AG04450 (cell line): ENCODE measurements around the gene ADAT2. TPM values are rescaled to one million over a fixed set of nuclear protein-coding genes. Genes with fewer than 3 reads are reported as not detected.

Experiments used
- CTCF ChIA-PET: fragments of 300-600, 350-600 bp; formaldehyde crosslinking; extraction: SDS; loops from one replicate; lab custom pipeline; 2022; ENCODE audit warnings: antibody characterized with exemption, inconsistent platforms; lab: Charles Lee
- POLR2A ChIA-PET: fragments of 350-600 bp; formaldehyde crosslinking; extraction: SDS; loops from one replicate; lab custom pipeline; 2021; ENCODE audit warnings: antibody characterized with exemption, inconsistent platforms; lab: Yijun Ruan, JAX
- DNase-seq: peaks from one replicate; pipeline ENCODE4 v3.0.0-alpha.2; 2011; ENCODE audit warnings: low read depth, low spot score
- H3K27ac ChIP-seq: one replicate; pipeline ENCODE4 v1.5.1; 2012; ENCODE audit warnings: low read depth, low read length, control low read depth
- H3K27me3 ChIP-seq: one replicate; pipeline ENCODE4 v1.6.0; 2012; ENCODE audit warnings: low read length; ENCODE audit not compliant: control insufficient read depth, insufficient read depth
- H3K4me3 ChIP-seq: 2 replicates; pipeline ENCODE4 v1.5.1; 2011; ENCODE audit warnings: mild to moderate bottlenecking, low read depth, low read length, control low read depth
- H3K9me3 ChIP-seq: 2 replicates; pipeline ENCODE4 v1.5.1; 2012; ENCODE audit warnings: low read length; ENCODE audit not compliant: control insufficient read depth, insufficient read depth
- polyA plus RNA-seq: library from polyadenylated mRNA; depleted of rRNA; stranded (reverse); fragments of >200 nt; gene quantifications from 2 replicates; pipeline ENCODE4 v1.2.3, GENCODE V29; 2011
- TF ChIP-seq, protein P1 (sequence below): IDR thresholded peaks from 2 replicates; pipeline ENCODE4 v1.5.1; 2011; ENCODE audit warnings: low read depth, low read length, control low read depth, inconsistent platforms

ADAT2 gene
- polyA plus RNA-seq, 1 experiment: 5.6 TPM

DNA sequence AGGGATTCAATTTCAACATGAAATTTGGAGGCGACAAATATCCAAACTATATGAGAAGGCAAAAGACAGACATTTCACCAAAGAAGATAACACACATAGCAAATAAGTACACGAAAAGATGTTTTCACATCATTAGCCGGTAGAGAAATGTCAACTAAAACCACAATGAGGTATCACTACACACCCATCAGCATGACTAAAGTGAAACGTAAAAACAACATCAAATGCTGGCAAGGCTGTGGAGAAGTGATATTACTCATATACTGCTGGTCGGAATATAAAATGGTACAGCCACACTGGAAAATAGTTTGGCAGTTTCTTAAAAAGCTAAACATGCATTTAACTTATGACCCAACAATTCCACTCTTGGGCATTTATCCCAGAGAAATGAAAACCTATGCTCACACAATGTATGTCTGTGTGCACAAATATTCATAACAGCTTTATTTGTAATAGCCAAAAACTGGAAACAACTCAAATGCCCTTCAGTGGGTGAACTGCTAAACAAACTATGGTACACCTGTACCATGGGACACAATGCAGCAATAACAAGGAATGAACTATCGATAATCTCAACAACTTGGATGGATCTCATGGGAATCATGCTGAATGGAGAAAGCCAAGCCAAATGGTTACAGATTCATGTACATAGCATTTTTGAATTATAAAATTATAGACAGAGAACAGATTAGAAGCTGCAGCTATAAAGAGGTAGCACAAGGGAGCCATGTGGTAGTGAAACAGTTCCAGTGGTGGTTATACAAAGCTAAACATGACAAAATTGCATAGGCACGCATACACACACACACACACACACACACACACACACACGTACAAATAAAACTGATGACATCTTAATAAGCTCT, 8.6 kb downstream of the ADAT2 start:
- DNase-seq: peak; percentile 36
- CTCF ChIA-PET: interaction anchor here (0.6 to 2.7 kb wide), 2 partner anchors 14 to 694 kb away, joined by 3 to 15 read pairs; no protein-coding TSS in a partner anchor
- Histone ChIP-seq H3K27me3 (no peaks in the 10 kb centered on the region), H3K9me3 (no peaks in the 10 kb centered on the region), H3K27ac (no peak overlapping the region), H3K4me3 (no peak overlapping the region)
- TF ChIP-seq, protein P1, sequence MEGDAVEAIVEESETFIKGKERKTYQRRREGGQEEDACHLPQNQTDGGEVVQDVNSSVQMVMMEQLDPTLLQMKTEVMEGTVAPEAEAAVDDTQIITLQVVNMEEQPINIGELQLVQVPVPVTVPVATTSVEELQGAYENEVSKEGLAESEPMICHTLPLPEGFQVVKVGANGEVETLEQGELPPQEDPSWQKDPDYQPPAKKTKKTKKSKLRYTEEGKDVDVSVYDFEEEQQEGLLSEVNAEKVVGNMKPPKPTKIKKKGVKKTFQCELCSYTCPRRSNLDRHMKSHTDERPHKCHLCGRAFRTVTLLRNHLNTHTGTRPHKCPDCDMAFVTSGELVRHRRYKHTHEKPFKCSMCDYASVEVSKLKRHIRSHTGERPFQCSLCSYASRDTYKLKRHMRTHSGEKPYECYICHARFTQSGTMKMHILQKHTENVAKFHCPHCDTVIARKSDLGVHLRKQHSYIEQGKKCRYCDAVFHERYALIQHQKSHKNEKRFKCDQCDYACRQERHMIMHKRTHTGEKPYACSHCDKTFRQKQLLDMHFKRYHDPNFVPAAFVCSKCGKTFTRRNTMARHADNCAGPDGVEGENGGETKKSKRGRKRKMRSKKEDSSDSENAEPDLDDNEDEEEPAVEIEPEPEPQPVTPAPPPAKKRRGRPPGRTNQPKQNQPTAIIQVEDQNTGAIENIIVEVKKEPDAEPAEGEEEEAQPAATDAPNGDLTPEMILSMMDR: no peak
- POLR2A ChIA-PET: interaction anchor here (0.7 to 1.5 kb wide), 2 partner anchors 8 to 16 kb away, joined by 3 read pairs; partner anchors contain the start of genes ADAT2 and PEX3

DNA sequence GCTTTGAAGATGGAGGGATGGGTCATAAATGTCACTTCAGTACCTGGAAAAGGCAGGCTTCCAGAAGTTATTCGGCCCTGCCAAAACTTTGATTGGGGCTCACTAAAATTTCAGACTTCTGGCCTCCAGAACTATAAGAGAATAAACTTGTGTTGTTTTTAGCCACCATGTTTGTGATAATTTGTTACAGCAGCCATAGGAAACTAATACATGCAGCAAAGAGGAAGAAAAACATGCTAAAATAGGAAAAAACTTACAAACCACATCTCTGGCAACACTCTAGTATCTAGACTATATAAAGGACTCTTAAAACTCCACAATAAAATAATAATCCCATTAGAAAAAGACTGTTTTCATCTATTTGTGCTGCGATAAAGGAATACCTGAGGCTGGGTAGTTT, 9.5 kb downstream of the ADAT2 start:
- TF ChIP-seq, protein P1: no peak
- DNase-seq: no peak
- H3K9me3 ChIP-seq: no peaks in the 10 kb centered on the region
- H3K27me3 ChIP-seq: no peaks in the 10 kb centered on the region
- no peak overlapping the region for H3K27ac ChIP-seq
- no peak overlapping the region for H3K4me3 ChIP-seq
- CTCF ChIA-PET: interaction anchor here (2.7 kb wide), 1 partner anchor 14 kb away, joined by 15 read pairs; no protein-coding TSS in a partner anchor
- POLR2A ChIA-PET: no interaction called here

DNA sequence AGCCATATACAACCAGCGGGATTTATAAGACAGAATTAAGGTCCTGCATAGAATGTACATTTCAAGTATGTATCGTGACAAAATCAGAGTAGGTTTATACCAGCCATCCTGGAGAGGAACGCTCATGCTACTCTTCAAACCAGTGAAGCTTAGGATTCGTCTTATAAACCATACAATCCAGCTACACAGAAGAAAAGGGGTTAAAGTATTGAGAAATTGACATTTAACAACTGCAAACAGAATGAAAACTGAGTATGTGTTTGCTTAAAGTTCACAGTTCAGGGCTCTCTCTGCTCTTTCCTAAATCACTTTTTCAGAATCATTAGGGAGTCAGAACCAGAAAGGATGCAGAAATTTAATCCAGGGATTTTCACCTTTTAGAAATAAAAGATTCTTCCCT, 17.9 kb downstream of the ADAT2 start:
- no peak overlapping the region for H3K4me3 ChIP-seq
- no peaks in the 10 kb centered on the region for H3K27me3 ChIP-seq
- H3K9me3 ChIP-seq: no peaks in the 10 kb centered on the region
- TF ChIP-seq, protein P1: no peak
- ChIA-PET CTCF (interaction anchor here (1.9 kb wide), 1 partner anchor 739 kb away, joined by 8 read pairs; no protein-coding TSS in a partner anchor), POLR2A (no interaction called here)
- no peak for DNase-seq
- H3K27ac ChIP-seq: no peak overlapping the region

DNA sequence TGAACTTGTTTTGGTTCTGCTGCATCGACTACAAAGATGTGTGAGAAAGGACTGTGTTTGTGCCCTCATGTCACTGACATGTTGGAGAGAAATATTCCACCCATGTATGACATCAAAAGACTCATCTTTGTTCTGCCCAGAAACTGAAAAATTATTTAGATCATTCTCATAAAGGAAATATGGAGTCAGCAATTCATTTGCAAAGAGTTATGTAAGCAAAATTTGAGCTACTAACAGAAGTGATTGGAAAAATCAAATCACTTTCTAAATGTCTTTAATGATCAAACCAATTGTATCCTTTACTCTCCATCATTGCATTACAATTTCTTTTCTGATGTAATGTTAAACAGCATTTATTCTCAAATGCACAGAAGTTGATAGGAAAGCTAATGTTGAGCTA, 19.3 kb downstream of the ADAT2 start:
- no peak overlapping the region for H3K4me3 ChIP-seq
- TF ChIP-seq, protein P1: no peak
- POLR2A ChIA-PET: no interaction called here
- no peaks in the 10 kb centered on the region for H3K27me3 ChIP-seq
- H3K9me3 ChIP-seq: no peaks in the 10 kb centered on the region
- CTCF ChIA-PET: interaction anchor here (0.5 kb wide), 1 partner anchor 198 kb away, joined by 4 read pairs; no protein-coding TSS in a partner anchor
- H3K27ac ChIP-seq: no peak overlapping the region
- DNase-seq: no peak

DNA sequence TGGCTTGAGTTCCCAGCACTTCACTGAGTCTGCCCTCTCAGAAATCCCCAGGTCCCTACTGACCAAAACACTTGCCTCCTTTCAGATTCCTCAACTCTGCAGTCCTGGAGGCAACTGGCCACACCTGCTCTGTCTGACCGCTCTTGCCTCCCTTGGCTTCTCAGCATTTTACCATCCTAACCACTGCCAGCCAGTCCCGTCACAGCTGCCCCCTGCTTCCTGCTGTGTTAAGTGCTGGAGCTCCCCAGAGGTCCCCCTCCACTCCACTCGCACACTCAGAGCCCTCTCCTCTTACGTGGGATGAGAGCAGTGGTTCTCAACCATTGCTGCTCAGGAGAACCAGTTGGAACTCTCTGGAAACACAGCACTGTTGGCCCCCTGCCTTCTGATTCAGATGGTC, 20.5 kb downstream of the ADAT2 start:
- Histone ChIP-seq H3K27ac (no peak overlapping the region), H3K4me3 (no peak overlapping the region), H3K9me3 (no peaks in the 10 kb centered on the region), H3K27me3 (no peaks in the 10 kb centered on the region)
- no peak for DNase-seq
- TF ChIP-seq, protein P1: no peak
- ChIA-PET POLR2A (no interaction called here), CTCF (interaction anchor here (5.7 kb wide), 1 partner anchor 955 kb away, joined by 70 read pairs; no protein-coding TSS in a partner anchor)
